PC-9 (cell line): ENCODE measurements around the gene IL17D.

Experiments
- EZH2 ChIP-seq: fragments of 200-600 bp; sonication (generic); IDR thresholded peaks from 2 replicates; pipeline ENCODE4 v1.8.0; 2017; ENCODE audit warnings: antibody characterized with exemption, low read depth
- TF ChIP-seq, protein P1 (sequence below): fragments of 200-600 bp; sonication (generic); conservative IDR thresholded peaks from 2 replicates; pipeline ENCODE4 v1.6.1; 2017; ENCODE audit warnings: mixed run types, antibody characterized with exemption, mild to moderate bottlenecking, moderate library complexity

DNA sequence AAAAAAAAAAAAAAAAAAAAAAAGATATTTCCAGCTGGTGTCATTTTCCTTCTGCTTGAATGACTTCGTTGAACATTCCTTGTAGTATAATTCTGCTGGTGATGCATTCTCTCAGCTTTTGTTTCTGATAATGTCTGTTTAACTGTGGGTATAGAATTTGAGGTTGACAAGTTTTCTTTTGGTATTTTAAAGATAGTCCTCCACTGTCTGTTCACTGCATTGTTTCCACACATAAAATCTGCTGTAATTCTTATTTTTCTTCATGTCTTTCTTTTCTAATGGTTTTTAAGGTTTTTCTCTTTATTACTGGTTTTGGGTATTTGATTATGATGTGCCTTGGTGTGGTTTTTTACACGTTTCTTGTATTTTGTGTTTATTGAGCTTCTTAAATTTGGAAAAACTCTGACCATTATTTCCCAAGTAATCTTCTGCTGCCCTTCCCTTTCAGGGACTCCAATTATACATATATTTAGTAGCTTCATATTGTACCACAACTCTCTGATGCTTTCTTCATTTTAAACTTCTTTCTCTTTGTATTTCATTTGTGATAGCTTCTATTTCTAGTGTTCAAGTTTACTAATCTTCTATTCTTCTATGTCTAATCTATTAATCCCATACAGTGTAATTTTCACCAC lies 63.9 kb downstream of the IL17D start:
- TF ChIP-seq, protein P1, sequence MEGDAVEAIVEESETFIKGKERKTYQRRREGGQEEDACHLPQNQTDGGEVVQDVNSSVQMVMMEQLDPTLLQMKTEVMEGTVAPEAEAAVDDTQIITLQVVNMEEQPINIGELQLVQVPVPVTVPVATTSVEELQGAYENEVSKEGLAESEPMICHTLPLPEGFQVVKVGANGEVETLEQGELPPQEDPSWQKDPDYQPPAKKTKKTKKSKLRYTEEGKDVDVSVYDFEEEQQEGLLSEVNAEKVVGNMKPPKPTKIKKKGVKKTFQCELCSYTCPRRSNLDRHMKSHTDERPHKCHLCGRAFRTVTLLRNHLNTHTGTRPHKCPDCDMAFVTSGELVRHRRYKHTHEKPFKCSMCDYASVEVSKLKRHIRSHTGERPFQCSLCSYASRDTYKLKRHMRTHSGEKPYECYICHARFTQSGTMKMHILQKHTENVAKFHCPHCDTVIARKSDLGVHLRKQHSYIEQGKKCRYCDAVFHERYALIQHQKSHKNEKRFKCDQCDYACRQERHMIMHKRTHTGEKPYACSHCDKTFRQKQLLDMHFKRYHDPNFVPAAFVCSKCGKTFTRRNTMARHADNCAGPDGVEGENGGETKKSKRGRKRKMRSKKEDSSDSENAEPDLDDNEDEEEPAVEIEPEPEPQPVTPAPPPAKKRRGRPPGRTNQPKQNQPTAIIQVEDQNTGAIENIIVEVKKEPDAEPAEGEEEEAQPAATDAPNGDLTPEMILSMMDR, result no peak
- TF ChIP-seq EZH2, result no peak
